ENCODE measurements around the gene RABGAP1.

The RABGAP1 gene

DNA sequence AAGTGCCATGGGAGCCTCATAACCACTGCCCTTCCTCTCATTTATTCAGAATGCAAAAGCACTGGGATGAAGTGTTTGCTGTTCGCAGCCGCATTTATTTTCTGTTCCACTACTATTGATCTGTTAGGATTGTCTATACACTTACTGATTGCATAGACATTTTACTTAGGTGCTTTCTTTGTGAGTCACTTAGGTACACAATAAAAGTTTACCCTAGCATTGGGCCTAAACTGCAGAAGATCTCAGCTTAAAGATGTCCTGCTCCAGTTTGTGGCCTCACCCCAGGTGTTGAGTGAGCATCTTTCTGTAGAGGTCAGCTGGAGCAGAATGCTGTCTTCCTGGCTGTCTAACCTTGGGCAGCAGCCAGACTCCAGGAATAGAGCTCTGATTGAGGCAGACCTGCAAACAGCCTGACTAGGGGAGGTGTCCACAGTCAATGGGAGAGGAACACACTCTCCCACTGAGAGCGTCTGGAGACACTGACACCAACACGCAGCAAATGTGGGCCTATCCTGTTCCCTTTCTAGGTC, 146.6 kb downstream of the RABGAP1 start:
- DNase-seq: no peak

DNA sequence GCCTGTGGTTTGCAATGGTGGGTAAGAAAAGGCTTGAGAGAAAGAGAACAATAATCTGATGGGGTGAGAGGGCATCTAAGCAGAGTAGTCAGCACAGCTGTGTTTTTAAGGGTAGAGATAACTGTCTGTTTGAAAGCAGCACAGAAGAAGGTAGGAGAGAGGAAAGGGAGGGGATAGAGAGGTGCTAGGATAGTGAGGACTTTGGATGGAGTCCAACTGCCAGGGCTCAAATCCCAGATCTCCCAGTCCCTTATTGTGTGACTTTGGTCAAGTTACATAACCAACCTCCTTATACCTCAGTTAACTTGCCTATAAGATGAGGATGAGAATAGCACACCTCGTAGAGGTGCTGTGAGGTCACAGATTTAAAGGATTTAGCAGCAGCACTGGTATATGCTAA, 148.2 kb downstream of the RABGAP1 start:
- DNase-seq: no peak

- no peak for DNase-seq
Measured at GRCh38 chr9:123089790-123090189, 149.0 kb downstream of the RABGAP1 start.

DNA sequence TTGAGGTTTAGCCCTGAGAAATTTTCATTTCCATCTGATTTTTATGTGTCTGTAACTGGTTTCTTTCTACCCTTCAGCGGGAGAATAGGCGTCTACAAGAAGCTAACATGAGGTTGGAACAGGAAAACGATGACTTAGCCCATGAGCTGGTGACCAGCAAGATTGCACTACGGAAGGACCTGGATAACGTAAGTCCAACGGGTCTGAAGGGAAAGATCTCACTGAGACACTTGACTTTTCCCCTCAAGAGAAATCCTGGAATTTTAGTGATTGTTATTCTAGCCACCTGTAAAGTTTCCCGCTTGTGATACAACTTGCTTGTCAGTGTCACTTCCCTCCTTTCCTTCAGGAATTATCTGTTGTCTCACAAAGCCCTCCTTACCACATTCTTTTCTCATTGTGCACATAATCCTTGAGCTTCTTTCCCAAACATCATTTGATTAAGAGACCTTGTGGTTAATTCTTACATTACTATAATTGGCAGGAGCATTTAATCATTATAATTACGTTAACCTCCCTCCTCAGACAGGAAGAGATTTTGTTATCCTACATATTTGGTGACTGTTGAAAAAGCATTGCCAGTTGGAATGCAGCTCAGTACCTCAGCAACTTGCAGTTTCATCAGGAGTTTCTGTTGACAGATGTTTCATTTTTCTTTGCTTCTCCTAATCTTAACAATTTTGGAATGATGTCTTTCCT, 149.5 kb downstream of the RABGAP1 start:
- DNase-seq: no peak

- no peak for DNase-seq
Measured at GRCh38 chr9:123090956-123091355, 150.1 kb downstream of the RABGAP1 start.

- DNase-seq: no peak
Measured at GRCh38 chr9:123091459-123091858, 150.6 kb downstream of the RABGAP1 start.

- no peak for DNase-seq
Measured at GRCh38 chr9:123093141-123093540, 152.3 kb downstream of the RABGAP1 start.

DNA sequence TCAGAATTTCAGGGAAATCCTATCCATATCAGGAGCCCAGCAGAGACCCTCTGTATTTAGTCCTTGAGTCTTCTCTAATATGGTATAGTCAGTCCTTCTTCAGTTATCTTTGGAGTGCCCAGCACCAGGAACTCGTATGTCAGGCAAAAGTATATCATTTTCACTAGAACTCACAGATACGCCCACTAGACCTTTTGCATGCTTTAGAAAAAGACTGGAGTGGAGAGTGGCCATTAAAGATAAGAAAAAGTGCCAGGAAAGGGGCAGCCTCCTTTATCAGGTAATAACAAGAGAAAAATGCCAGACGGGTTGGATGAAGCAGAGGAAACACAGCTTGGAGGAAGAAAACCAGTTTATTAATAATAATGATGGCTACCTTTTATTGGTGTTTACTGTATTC, 156.2 kb downstream of the RABGAP1 start:
- no peak for DNase-seq

DNA sequence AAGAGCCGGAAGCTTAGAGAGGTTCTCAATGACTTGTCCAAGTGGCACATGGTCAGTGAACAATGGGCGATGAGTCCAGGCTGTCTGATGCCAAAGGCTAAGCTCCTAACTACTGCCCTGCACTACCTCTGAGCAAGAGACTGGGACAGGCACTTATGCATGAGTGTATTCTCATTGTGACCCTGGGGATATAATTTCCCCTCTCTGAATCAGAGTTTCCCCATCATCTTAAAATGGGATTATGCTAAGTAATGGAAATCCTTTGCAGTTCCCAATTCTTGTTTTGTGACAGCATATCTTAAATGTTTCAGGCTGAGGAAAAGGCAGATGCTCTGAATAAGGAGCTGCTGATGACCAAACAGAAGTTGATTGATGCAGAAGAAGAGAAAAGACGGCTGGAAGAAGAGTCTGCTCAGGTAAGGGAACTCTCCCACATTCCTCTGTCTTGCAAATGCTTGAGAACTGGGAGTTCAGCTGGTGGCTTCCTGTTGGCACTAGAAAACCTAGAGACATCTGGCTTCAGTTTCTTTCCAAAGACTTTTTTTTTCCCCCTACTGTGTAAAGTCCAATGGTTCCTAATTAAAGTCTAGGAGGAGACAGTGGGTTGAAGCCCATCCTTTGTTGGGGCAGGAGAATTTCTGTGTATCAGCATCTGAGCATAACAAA, 156.7 kb downstream of the RABGAP1 start:
- no peak for DNase-seq

GRCh38 chr9:123098096-123098459, 157.3 kb downstream of the RABGAP1 start:
- DNase-seq: no peak

DNA sequence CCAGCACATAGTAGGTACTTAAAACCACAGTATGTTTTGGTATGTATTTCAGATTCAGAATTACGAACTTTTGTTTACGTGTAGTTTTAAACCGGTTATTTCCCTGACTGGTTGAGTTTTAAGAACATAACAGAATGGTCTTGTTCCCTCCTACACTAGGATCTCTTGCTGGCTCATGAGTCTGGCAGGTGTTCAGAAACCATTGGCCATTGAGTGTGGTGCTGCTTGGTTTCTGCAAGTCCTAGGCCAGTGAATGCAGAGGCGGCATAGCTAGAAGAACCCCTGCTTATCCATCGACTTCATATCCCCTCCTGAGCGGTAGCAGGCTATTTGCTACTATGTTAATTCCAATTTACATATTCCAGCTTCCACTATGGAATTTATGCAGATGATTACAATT, 158.2 kb downstream of the RABGAP1 start:
- DNase-seq: no peak

DNA sequence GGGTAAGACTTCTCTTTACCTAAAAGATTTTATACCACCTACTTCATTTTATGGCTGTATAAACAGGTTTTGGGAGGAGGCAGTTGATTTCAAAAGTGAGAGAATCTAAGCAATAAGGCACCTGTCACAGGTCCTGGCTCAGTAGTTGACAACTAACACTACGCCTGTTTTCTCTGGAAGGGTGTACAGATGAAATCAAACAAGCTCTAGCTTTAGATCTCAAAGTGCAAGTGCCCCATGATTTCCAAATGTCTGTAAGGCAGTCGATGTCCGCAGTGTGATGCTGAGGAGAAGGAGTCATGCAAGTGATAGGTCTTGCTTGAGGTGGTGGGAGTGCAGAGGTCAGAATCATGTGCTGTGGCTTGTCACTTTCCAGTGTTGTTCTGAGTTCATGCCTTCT, 158.7 kb downstream of the RABGAP1 start:
- no peak for DNase-seq

DNA sequence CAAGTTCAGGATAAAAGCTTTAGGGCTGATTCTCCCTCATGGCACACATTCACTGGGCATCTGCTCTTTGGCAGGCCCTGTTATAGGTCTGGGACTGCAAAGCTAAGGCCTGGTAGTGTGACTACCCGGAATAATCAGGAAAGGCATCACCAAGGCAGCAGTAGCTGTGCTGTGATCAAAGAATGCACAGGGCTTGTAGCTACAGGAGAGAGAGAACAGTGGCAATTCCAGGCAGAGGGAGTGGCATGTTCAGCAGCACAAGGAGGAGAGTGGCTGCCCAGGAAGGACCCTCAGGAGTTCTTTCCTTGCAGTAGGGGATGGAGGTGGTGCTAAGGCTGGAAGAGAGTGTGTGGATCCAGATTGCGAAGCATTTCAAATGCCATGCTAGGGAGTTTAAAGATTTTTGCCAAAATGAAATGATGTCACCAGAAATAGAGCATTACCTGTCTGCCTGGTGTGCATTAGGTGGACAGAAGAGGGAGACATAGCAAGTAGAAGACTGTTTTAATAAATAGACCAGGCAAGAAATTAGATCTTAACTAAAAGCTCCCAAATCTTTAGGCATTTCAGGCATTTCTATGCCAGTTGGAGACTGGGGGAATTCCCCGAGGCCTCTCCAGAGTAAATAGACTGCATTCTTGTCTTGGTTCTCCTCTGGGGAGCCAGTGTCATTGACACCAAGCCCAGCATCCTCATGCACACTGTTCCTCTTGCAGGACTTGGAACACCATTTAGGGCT, 161.7 kb downstream of the RABGAP1 start:
- DNase-seq: no peak

DNA sequence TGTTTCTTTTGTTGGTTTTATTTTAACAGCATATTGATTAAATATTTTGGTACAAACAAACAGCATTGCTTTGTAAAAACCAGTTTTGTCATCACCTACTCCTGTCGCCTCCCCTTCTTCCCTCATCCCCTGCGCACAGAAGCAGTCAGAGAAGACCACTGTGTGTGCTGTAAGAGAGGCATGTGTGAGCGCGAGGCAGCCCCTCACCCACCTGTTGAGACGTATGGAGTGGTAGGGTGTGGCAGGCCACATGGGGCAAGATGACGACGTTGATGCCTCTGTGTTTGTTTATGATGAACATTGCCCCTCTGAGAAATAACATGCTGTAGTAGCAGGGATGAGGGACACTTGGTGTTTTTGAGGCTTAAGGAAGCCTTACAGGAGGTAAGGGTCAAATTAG, 164.0 kb downstream of the RABGAP1 start:
- no peak for DNase-seq

- no peak for DNase-seq
Measured at GRCh38 chr9:123105490-123105889, 164.7 kb downstream of the RABGAP1 start.

DNA sequence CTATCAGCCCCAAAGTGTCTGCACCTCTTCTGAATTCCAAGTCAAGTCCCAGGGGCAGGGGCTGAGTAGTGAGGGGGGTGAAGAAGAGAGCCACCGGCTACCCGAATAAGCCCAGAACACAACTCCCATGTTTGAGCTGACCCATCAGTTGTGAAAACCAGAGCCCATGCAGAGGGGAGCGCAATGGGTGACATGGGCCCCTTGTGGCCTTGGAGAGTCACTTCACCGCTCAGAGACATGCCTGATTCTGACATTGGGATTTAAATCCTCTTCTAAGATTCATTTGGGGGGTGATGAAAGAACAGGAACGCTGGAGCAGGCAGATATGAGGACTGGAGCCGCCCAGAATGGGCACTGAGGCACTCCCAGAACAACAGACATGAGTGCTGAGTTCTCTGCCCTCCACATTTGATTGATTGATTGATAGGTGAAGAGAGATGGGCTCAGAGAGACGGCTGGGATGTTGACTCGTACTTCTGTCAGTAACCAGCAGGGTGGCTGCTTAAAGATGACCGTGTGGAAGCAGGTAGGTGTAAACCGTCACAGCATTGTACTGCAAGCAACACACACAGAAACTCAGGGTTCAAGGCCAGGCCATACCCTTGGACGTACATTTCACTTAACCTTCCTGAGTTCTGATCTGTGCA, 166.9 kb downstream of the RABGAP1 start:
- DNase-seq: no peak

DNA sequence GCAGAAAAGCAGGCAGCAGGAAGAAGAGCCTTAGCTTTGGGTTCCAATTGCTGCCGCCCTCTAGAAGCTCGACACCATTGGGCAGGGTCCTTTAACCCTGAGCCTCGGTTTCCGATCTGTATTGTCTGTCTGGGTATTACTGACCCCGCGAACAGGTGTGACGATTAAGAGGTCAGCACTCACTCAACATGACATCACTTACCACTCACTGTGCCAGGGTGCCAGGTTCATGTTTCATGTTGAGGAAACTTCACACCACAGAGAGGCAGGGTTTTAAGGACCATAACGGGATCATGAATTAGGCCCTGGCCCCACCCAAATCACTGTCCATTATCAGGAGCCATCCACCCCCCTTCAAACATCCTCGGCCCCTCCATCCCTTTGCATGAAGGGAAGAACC, 168.2 kb downstream of the RABGAP1 start:
- no peak for DNase-seq

GRCh38 chr9:123109540-123110279, 168.9 kb downstream of the RABGAP1 start:
- DNase-seq: no peak

DNA sequence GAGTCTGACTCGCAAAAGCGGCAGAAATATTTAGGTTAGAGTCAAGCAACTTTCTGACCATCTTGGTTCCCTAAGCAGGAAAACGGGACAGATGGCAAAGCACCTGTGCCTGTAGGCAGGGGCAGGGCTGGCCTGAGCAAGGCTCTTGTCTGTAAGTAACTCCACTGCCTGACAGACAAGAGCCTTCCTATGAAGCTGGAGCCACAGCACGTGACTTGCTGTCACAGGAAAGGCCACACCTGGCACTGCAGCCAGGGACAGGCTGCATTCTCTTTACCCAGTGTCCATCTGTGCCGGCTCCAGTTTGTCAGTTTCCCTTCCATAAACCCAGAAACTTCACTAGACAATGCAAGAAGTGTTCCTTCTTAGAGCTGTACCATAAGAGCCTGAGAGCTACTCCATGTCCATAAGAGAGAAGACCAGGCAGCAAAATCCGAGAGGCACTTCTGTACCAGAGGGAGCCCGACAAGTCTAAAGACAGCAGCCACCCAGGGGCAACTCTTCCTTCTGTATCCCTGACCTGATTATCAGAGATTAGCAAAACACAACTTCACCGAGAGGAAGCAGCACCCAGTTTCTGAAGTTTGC, 170.7 kb downstream of the RABGAP1 start:
- no peak for DNase-seq

GRCh38 chr9:123112015-123112975, 171.5 kb downstream of the RABGAP1 start:
- no peak for DNase-seq

DNA sequence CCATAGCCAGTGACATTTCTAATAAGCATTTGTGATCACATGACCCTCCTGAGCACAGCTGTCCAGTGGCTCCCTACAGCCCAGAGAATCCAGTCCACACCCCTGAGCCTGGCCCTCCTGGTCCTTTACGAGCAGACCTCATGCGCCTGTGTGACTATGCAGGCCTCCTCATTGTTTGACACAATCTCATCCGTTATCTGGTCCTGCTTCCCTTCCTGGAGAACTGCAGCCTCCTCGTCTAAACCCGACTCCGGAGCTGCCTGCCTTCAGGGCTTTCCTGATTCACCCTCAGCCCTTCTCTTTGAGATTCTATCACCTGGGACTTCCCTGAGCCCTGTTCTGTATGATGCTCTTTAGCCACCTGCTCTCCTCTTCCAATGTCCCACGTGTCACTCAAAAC, 172.4 kb downstream of the RABGAP1 start:
- DNase-seq: no peak
